CD4-positive, alpha-beta T cell (primary cell): ENCODE results near the gene ZNF282. TPM values are rescaled to one million over a fixed set of nuclear protein-coding genes. Genes with fewer than 3 reads are reported as not detected.
A peak's percentile ranks its signal among the peaks of the same experiment; 100 is the strongest.

Experiments
- ATAC-seq: fragments of 200-7000 bp; cut with Tn5 transposase; one replicate; pipeline ENCODE4 v1.10.0; 2022; ENCODE audit warnings: mild to moderate bottlenecking; ENCODE audit not compliant: poor library complexity
- CTCF ChIA-PET: fragments of 350-600 bp; sonication (Branson Sonifier 250); formaldehyde crosslinking; loops from one replicate; lab custom pipeline; 2021; ENCODE audit warnings: antibody characterized with exemption, inconsistent platforms; lab: Charles Lee
- POLR2A ChIA-PET: fragments of 350-600 bp; sonication (Branson Sonifier 250); formaldehyde crosslinking; loops from one replicate; lab custom pipeline; 2021; ENCODE audit warnings: antibody characterized with exemption, inconsistent platforms; lab: Charles Lee
- DNase-seq, 14 experiments: peaks; one replicate each; pipeline ENCODE4 v3.0.0-alpha.2; 2013 to 2020; ENCODE audit warnings: mixed read lengths in 2 of 14
- H3K27ac ChIP-seq, 2 donors: one replicate each; pipeline versions ENCODE4 v1.5.1 to v1.7.0; 2013; ENCODE audit warnings: low read length in 2 of 2, low read depth in 1 of 2, mild to moderate bottlenecking in 1 of 2
- H3K27me3 ChIP-seq, 2 experiments: 1 replicate in 1 of 2; 2 replicates in 1 of 2; pipeline versions ENCODE4 v1.6.1 to v1.7.0; 2013; ENCODE audit warnings: low read length in 2 of 2, control low read depth in 1 of 2, mild to moderate bottlenecking in 1 of 2, moderate library complexity in 1 of 2; ENCODE audit not compliant: insufficient read depth in 2 of 2, control insufficient read depth in 1 of 2
- H3K36me3 ChIP-seq: one replicate; pipeline ENCODE4 v1.6.1; 2013; ENCODE audit warnings: low read length, control low read depth; ENCODE audit not compliant: insufficient read depth
- H3K4me1 ChIP-seq: one replicate; pipeline ENCODE4 v1.6.1; 2013; ENCODE audit warnings: low read length, control low read depth; ENCODE audit not compliant: insufficient read depth
- H3K4me3 ChIP-seq: one replicate; pipeline ENCODE4 v1.5.1; 2013; ENCODE audit warnings: mild to moderate bottlenecking, low read length, moderate library complexity
- H3K9me3 ChIP-seq, 2 experiments: 1 replicate in 1 of 2; 2 replicates in 1 of 2; pipeline versions ENCODE4 v1.6.1 to v1.7.0; 2013; ENCODE audit warnings: low read length in 2 of 2, mild to moderate bottlenecking in 2 of 2, control low read depth in 1 of 2, moderate library complexity in 1 of 2; ENCODE audit not compliant: control insufficient read depth in 1 of 2, insufficient read depth in 1 of 2
- H3K27ac Mint-ChIP-seq: one replicate; pipeline ENCODE4 v1.8.0; 2020; ENCODE audit warnings: mixed read lengths
- H3K27me3 Mint-ChIP-seq: one replicate; pipeline ENCODE4 v1.8.0; 2021; ENCODE audit warnings: mixed read lengths
- H3K36me3 Mint-ChIP-seq: one replicate; pipeline ENCODE4 v1.8.0; 2021; ENCODE audit warnings: low read depth, mixed read lengths
- H3K4me1 Mint-ChIP-seq: one replicate; pipeline ENCODE4 v1.8.0; 2021; ENCODE audit warnings: low read depth, mixed read lengths
- H3K4me3 Mint-ChIP-seq: one replicate; pipeline ENCODE4 v1.8.0; 2020; ENCODE audit warnings: mild to moderate bottlenecking, mixed read lengths
- H3K9me3 Mint-ChIP-seq: one replicate; pipeline ENCODE4 v1.8.0; 2020; ENCODE audit warnings: mixed read lengths
- intact Hi-C, 2 experiments: fragments of 100-400 bp; cut with DNase I in 1 of 2; cut with micrococcal nuclease in 1 of 2; formaldehyde crosslinking; loops; one replicate each; pipeline versions ENCODE4 v1.15.1 to v1.9.0; 2023 to 2025; cut with DNase I, micrococcal nuclease
- total RNA-seq, 174 experiments: library from RNA in 2 of 174; stranded (reverse) in 2 of 174; gene quantifications; one replicate each; pipeline ENCODE4 v1.2.3 and lab custom pipeline; 2021 to 2026
- TF ChIP-seq, protein P1 (sequence below): fragments of 200-600 bp; IDR thresholded peaks from one replicate; pipeline ENCODE4 v1.8.0; 2022; ENCODE audit warnings: antibody characterized with exemption, mild to moderate bottlenecking

Gene ZNF282
- total RNA-seq, 2 experiments from 2014 or later, result 13.3 to 15.6 TPM

DNA sequence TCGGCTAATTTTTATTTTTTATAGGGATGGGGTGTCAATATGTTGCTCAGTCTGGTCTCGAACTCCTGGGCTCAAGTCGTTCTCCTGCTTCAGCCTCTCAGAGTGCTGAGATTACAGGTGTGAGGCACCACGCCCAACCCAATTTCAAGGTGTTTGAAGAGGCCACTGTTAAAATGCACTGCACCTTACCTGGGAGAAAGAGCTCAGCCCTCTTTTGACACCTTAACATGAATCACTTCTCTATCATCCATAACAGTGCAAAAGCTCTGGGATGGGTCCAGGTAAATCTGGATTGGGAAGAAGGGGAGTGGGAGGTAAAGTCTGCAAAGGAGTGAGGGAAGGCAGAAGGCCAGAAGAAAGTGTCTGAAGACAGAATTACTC, 557 bp upstream of the ZNF282 start:
- ChIA-PET CTCF (interaction anchor here (0.6 to 2.5 kb wide), 12 partner anchors 9 to 429 kb away, joined by 3 to 16 read pairs (median 4); partner anchors contain the start of genes ZNF398, ZNF777 and ZNF783), POLR2A (interaction anchor here (0.6 to 2.5 kb wide), 11 partner anchors 13 to 430 kb away, joined by 3 to 24 read pairs (median 4); partner anchors contain the start of genes ZNF398, ZNF425 and ZNF783)
- ATAC-seq (no peak), DNase-seq (no peak)
- Mint-ChIP-seq H3K27ac (peak overlapping the region; percentile 59), H3K4me1 (peaks cover 31% of the 10 kb centered on the region), H3K9me3 (no peaks in the 10 kb centered on the region), H3K36me3 (peaks cover 29% of the 10 kb centered on the region), H3K27me3 (no peaks in the 10 kb centered on the region), H3K4me3 (peak overlapping the region; percentile 88)
- H3K4me3 ChIP-seq, result peak overlapping the region; percentile 90
- TF ChIP-seq, protein P1, sequence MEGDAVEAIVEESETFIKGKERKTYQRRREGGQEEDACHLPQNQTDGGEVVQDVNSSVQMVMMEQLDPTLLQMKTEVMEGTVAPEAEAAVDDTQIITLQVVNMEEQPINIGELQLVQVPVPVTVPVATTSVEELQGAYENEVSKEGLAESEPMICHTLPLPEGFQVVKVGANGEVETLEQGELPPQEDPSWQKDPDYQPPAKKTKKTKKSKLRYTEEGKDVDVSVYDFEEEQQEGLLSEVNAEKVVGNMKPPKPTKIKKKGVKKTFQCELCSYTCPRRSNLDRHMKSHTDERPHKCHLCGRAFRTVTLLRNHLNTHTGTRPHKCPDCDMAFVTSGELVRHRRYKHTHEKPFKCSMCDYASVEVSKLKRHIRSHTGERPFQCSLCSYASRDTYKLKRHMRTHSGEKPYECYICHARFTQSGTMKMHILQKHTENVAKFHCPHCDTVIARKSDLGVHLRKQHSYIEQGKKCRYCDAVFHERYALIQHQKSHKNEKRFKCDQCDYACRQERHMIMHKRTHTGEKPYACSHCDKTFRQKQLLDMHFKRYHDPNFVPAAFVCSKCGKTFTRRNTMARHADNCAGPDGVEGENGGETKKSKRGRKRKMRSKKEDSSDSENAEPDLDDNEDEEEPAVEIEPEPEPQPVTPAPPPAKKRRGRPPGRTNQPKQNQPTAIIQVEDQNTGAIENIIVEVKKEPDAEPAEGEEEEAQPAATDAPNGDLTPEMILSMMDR, result no peak
- no peaks in the 10 kb centered on the region for H3K27me3 ChIP-seq
- peaks cover 25% of the 10 kb centered on the region for H3K4me1 ChIP-seq
- H3K27ac ChIP-seq, result no peak overlapping the region
- intact Hi-C loops, result loop anchor here in 1 of 2 experiments (2.0 to 5.0 kb wide), 3 partner anchors 43 to 303 kb away; partner anchors contain the start of genes ZNF212, ZNF398 and ZNF746
- H3K36me3 ChIP-seq, result peaks cover 14% of the 10 kb centered on the region
- no peaks in the 10 kb centered on the region for H3K9me3 ChIP-seq

DNA sequence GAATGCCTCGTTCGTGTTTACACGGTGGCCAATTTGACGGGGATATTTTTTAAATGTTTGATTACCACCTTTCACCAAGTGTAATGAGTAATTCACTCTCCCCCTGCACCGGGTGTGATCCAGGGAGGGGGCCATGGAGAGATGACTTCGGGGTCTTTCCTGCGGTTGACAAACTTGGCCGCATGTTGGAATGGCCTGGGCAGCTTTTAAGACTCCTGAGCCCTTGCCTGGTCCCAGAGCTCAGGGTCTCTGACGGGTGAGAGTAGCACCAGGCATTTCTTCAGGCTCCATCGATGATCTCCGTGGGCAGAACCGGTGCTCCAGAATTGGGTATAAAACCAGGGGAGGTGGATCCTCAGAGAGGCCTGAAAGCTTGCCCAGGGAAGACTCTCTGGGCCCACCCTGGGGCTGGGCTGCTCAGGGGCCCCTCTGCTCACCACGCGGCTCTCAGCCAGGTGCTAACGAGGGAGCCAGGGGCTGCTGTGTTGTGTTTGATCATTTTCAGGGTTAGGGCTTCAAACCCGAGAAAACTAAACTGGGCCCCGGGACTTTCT, 882 bp downstream of the ZNF282 start:
- Histone ChIP-seq H3K27ac (peak overlapping the region; percentile 16 to 47), H3K36me3 (peaks cover 27% of the 10 kb centered on the region), H3K9me3 (no peaks in the 10 kb centered on the region), H3K27me3 (no peaks in the 10 kb centered on the region), H3K4me1 (peaks cover 25% of the 10 kb centered on the region), H3K4me3 (peak overlapping the region; percentile 90)
- TF ChIP-seq, protein P1, result no peak
- no peaks in the 10 kb centered on the region for H3K9me3 Mint-ChIP-seq
- CTCF ChIA-PET, result interaction anchor here (1.2 to 2.5 kb wide), 5 partner anchors 16 to 428 kb away, joined by 3 to 16 read pairs (median 7); partner anchors contain the start of genes ZNF398 and ZNF783
- peak overlapping the region; percentile 89 for H3K27ac Mint-ChIP-seq
- H3K27me3 Mint-ChIP-seq, result no peaks in the 10 kb centered on the region
- peak overlapping the region; percentile 96 for H3K4me3 Mint-ChIP-seq
- H3K4me1 Mint-ChIP-seq, result peaks cover 32% of the 10 kb centered on the region
- POLR2A ChIA-PET, result interaction anchor here (0.9 to 2.5 kb wide), 9 partner anchors 15 to 349 kb away, joined by 3 to 24 read pairs (median 4); partner anchors contain the start of genes ZNF398, ZNF425 and ZNF783
- peaks cover 44% of the 10 kb centered on the region for H3K36me3 Mint-ChIP-seq
- intact Hi-C loops, result loop anchor here in 1 of 2 experiments (5.0 kb wide), 2 partner anchors 41 to 301 kb away; partner anchors contain the start of genes ZNF212 and ZNF746
- DNase-seq, result peak in 3 of 14 experiments; percentile 3 to 33 (median 9)
- peak; percentile 12 for ATAC-seq

DNA sequence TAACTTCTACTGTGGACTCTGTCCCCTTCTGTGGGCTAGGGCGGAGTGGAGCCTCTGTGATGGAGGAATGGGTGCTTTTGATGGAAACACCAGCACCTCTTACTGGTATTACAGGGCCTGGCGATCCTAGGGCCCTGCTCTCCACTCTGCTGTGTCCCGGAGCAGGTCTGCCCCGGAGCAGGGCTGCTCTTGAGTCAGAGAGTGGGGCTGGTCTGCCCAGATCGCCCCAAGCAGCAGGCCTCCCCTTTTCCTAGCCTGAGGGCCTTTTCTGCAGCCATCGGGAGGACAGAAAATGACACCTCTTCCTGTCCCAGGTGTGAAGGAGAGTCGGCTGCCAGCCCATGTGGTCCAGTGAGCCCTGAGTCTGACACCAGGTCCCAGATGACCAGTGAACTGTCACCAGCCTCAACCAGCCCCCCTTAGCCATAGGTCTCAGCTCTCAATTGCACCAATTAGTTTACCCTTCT, 1.4 kb downstream of the ZNF282 start:
- H3K4me3 Mint-ChIP-seq, result peak overlapping the region; percentile 96
- H3K4me1 Mint-ChIP-seq, result peaks cover 33% of the 10 kb centered on the region
- ChIA-PET POLR2A (interaction anchor here (2.1 to 2.5 kb wide), 4 partner anchors 49 to 88 kb away, joined by 12 to 24 read pairs (median 15); partner anchors contain the start of genes ZNF398, ZNF425 and ZNF783), CTCF (interaction anchor here (1.1 to 2.5 kb wide), 3 partner anchors 49 to 427 kb away, joined by 3 to 16 read pairs (median 7); partner anchors contain the start of gene ZNF398)
- peaks cover 49% of the 10 kb centered on the region for H3K36me3 Mint-ChIP-seq
- peaks cover 21% of the 10 kb centered on the region for H3K4me1 ChIP-seq
- no peak for ATAC-seq
- no peaks in the 10 kb centered on the region for H3K9me3 ChIP-seq
- no peaks in the 10 kb centered on the region for H3K27me3 Mint-ChIP-seq
- DNase-seq, result peak in 4 of 14 experiments; percentile 3 to 34 (median 16)
- peaks cover 32% of the 10 kb centered on the region for H3K36me3 ChIP-seq
- TF ChIP-seq, protein P1, result no peak
- no peaks in the 10 kb centered on the region for H3K27me3 ChIP-seq
- H3K9me3 Mint-ChIP-seq, result no peaks in the 10 kb centered on the region
- intact Hi-C loops, result loop anchor here in 1 of 2 experiments (5.0 kb wide), 2 partner anchors 41 to 301 kb away; partner anchors contain the start of genes ZNF212 and ZNF746
- peak overlapping the region; percentile 89 for H3K27ac Mint-ChIP-seq
- H3K27ac ChIP-seq, result peak overlapping the region; percentile 16 to 47
- H3K4me3 ChIP-seq, result peak overlapping the region; percentile 90
